Measurements from ENCODE around the gene SNPH.

GRCh38 chr20:1313236-1313964 lies 47.3 kb downstream of the SNPH start:
- TF ChIP-seq ZBTB1 (tag by site-specific recombination; IDR thresholded peaks at IDR 0.05) (no peak), ZXDB (tag by site-specific recombination; IDR thresholded peaks at IDR 0.05) (no peak), PBX3 (CRISPR knock-in tag; IDR thresholded peaks at IDR 0.05) (no peak), REST (tag by site-specific recombination; IDR thresholded peaks at IDR 0.05) (no peak), ZNF138 (tag by site-specific recombination; IDR thresholded peaks at IDR 0.05; ENCODE audit: borderline replicate concordance) (no peak)
- TF ChIP-seq, protein P1, sequence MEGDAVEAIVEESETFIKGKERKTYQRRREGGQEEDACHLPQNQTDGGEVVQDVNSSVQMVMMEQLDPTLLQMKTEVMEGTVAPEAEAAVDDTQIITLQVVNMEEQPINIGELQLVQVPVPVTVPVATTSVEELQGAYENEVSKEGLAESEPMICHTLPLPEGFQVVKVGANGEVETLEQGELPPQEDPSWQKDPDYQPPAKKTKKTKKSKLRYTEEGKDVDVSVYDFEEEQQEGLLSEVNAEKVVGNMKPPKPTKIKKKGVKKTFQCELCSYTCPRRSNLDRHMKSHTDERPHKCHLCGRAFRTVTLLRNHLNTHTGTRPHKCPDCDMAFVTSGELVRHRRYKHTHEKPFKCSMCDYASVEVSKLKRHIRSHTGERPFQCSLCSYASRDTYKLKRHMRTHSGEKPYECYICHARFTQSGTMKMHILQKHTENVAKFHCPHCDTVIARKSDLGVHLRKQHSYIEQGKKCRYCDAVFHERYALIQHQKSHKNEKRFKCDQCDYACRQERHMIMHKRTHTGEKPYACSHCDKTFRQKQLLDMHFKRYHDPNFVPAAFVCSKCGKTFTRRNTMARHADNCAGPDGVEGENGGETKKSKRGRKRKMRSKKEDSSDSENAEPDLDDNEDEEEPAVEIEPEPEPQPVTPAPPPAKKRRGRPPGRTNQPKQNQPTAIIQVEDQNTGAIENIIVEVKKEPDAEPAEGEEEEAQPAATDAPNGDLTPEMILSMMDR (tag by site-specific recombination; IDR thresholded peaks at IDR 0.05): peak; percentile 50
